ENCODE measurements around the gene ST3GAL5.

GRCh38 chr2:85797263-85797660 lies 91.5 kb downstream of the ST3GAL5 start:
- TF ChIP-seq CTCF (IDR thresholded peaks at IDR 0.05; ENCODE audit: insufficient read depth, low read length) = no peak
- TF ChIP-seq POLR2AphosphoS5 (IDR thresholded peaks at IDR 0.05; ENCODE audit: low read depth) = no peak
- no peak for TF ChIP-seq REST (IDR thresholded peaks at IDR 0.05; ENCODE audit: insufficient replicate concordance, low read depth)

Measured in HL-60 (cell line).